Stimulated activated CD4-positive, alpha-beta T cell treated with anti-CD3 and anti-CD28 coated beads, Interleukin-15, amount 100 ng/mL, for 1 hour (primary cell): Measurements from ENCODE around the gene CTSW.

Experiments
- DNase-seq, 2 donors: peaks; one replicate each; pipeline ENCODE4 v3.0.0-alpha.2; 2020; ENCODE audit warnings: low read depth in 1 of 2, low spot score in 1 of 2

The CTSW gene

GRCh38 chr11:65919573-65920371, 40.1 kb downstream of the CTSW start:
- DNase-seq, result no peak

GRCh38 chr11:65920372-65920802, 40.8 kb downstream of the CTSW start:
- DNase-seq, result no peak

GRCh38 chr11:65921033-65921555, 41.5 kb downstream of the CTSW start:
- no peak for DNase-seq

GRCh38 chr11:65921876-65922275, 42.2 kb downstream of the CTSW start:
- no peak for DNase-seq

- no peak for DNase-seq
These were observed 42.9 kb downstream of the CTSW start for GRCh38 chr11:65922565-65922964.

- DNase-seq, result no peak
These were observed 45.8 kb downstream of the CTSW start for GRCh38 chr11:65925397-65925796.

- peak; percentile 39 to 53 for DNase-seq
These were observed 48.3 kb downstream of the CTSW start for GRCh38 chr11:65927904-65928397.

GRCh38 chr11:65928667-65929066, 49.0 kb downstream of the CTSW start:
- no peak for DNase-seq

- no peak for DNase-seq
These were observed 52.3 kb downstream of the CTSW start for GRCh38 chr11:65931773-65932557.

- no peak for DNase-seq
These were observed 52.9 kb downstream of the CTSW start for GRCh38 chr11:65932558-65932919.
